Measurements from ENCODE around the gene ATP6V0E1. TPM values are rescaled to one million over a fixed set of nuclear protein-coding genes. Genes with fewer than 3 reads are reported as not detected.
A peak's percentile ranks its signal among the peaks of the same experiment; 100 is the strongest.
"Not testable (repeated sequence)": the region's sequence is repeated elsewhere in the genome, so short reads cannot be mapped to it uniquely, and the experiment has no call there.

Gene ATP6V0E1
- polyA plus RNA-seq, 3 donors = 200 to 235 (median 201) TPM

- no peak for DNase-seq (ENCODE audit: extremely low read depth in 1 of 11, low read depth in 9 of 11, low spot score in 4 of 11)
These were observed 67.2 kb downstream of the ATP6V0E1 start for GRCh38 chr5:173050791-173051190.

GRCh38 chr5:173051746-173052145 is 68.2 kb downstream of the ATP6V0E1 start:
- no peak for DNase-seq (ENCODE audit: extremely low read depth in 1 of 11, low read depth in 9 of 11, low spot score in 4 of 11)

- DNase-seq (ENCODE audit: extremely low read depth in 1 of 11, low read depth in 9 of 11, low spot score in 4 of 11) = no peak
These were observed 69.5 kb downstream of the ATP6V0E1 start for GRCh38 chr5:173053041-173053440.

- no peak for DNase-seq (ENCODE audit: extremely low read depth in 1 of 11, low read depth in 9 of 11, low spot score in 4 of 11)
These were observed 71.6 kb downstream of the ATP6V0E1 start for GRCh38 chr5:173055042-173055721.

GRCh38 chr5:173055722-173055982 is 72.1 kb downstream of the ATP6V0E1 start:
- peak in 1 of 11 donors; percentile 8 for DNase-seq (ENCODE audit: extremely low read depth in 1 of 11, low read depth in 9 of 11, low spot score in 4 of 11)

- peak; percentile 85 to 95 (median 94) for DNase-seq (ENCODE audit: extremely low read depth in 1 of 11, low read depth in 9 of 11, low spot score in 4 of 11)
These were observed 72.6 kb downstream of the ATP6V0E1 start, which contains the start of gene CREBRF for GRCh38 chr5:173055983-173056782. Gene CREBRF, plus strand, starts transcription at chr5:173056352. Its CDS starts 24,424 bp downstream, at chr5:173080776.

- DNase-seq (ENCODE audit: extremely low read depth in 1 of 11, low read depth in 9 of 11, low spot score in 4 of 11) = no peak
These were observed 73.2 kb downstream of the ATP6V0E1 start for GRCh38 chr5:173056783-173057061.

- DNase-seq (ENCODE audit: extremely low read depth in 1 of 11, low read depth in 9 of 11, low spot score in 4 of 11) = peak; percentile 94 to 99 (median 97)
These were observed 73.7 kb downstream of the ATP6V0E1 start for GRCh38 chr5:173057062-173057924.

GRCh38 chr5:173062141-173062540 is 78.6 kb downstream of the ATP6V0E1 start:
- DNase-seq (ENCODE audit: extremely low read depth in 1 of 11, low read depth in 9 of 11, low spot score in 4 of 11) = no peak

GRCh38 chr5:173065155-173065554 is 81.6 kb downstream of the ATP6V0E1 start:
- DNase-seq (ENCODE audit: extremely low read depth in 1 of 11, low read depth in 9 of 11, low spot score in 4 of 11) = no peak

- no peak for DNase-seq (ENCODE audit: extremely low read depth in 1 of 11, low read depth in 9 of 11, low spot score in 4 of 11)
These were observed 86.1 kb downstream of the ATP6V0E1 start for GRCh38 chr5:173069671-173070070.

- DNase-seq (ENCODE audit: extremely low read depth in 1 of 11, low read depth in 9 of 11, low spot score in 4 of 11) = no peak
These were observed 91.7 kb downstream of the ATP6V0E1 start for GRCh38 chr5:173075137-173075843.

- DNase-seq (ENCODE audit: extremely low read depth in 1 of 11, low read depth in 9 of 11, low spot score in 4 of 11) = no peak
These were observed 92.4 kb downstream of the ATP6V0E1 start for GRCh38 chr5:173075970-173076369.

GRCh38 chr5:173076471-173076870 is 92.9 kb downstream of the ATP6V0E1 start:
- DNase-seq (ENCODE audit: extremely low read depth in 1 of 11, low read depth in 9 of 11, low spot score in 4 of 11) = not testable (repeated sequence)

- DNase-seq (ENCODE audit: extremely low read depth in 1 of 11, low read depth in 9 of 11, low spot score in 4 of 11) = no peak
These were observed 95.3 kb downstream of the ATP6V0E1 start for GRCh38 chr5:173078878-173079277.

Data from renal cortex interstitium (tissue), 11 donors.